Measurements from ENCODE around the gene SMG6.

Gene SMG6

DNA sequence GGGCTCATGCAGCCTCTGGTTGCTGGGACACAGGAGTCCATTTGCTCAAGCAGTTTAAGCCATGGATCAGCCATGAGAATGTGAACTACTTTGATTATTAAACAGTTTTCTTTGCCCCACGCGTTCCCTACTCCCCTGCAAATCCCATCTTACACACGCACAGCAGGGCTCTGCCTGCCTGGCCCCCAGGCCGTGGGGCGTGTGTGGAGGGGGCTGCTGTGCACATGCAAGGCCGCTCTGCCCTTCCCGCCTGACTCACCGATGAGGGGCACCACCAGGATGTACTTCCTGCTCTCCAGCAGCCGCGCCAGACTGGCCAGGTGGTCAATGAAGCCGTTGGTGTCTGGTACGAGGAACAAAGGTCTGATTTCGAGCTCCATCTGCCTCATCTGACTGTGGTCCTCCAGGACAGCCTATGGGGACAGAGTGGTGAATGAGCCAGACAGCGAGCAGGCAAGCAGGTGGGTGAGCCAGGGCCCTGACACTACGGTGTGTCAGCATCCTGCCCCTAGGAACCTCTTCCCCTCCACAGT lies 235.0 kb downstream of the SMG6 start:
- TF ChIP-seq, protein P1, sequence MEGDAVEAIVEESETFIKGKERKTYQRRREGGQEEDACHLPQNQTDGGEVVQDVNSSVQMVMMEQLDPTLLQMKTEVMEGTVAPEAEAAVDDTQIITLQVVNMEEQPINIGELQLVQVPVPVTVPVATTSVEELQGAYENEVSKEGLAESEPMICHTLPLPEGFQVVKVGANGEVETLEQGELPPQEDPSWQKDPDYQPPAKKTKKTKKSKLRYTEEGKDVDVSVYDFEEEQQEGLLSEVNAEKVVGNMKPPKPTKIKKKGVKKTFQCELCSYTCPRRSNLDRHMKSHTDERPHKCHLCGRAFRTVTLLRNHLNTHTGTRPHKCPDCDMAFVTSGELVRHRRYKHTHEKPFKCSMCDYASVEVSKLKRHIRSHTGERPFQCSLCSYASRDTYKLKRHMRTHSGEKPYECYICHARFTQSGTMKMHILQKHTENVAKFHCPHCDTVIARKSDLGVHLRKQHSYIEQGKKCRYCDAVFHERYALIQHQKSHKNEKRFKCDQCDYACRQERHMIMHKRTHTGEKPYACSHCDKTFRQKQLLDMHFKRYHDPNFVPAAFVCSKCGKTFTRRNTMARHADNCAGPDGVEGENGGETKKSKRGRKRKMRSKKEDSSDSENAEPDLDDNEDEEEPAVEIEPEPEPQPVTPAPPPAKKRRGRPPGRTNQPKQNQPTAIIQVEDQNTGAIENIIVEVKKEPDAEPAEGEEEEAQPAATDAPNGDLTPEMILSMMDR (IDR thresholded peaks at IDR 0.05; ENCODE audit: insufficient read depth, low read length, poor library complexity, severe bottlenecking): no peak
- DNase-seq (ENCODE audit: extremely low read depth, insufficient read length): no peak
- Histone ChIP-seq H3K27me3 (replicated peaks; ENCODE audit: control insufficient read depth, insufficient read depth, low read length) (no peaks in the 10 kb centered on the region), H3K36me3 (ENCODE audit: control insufficient read depth, insufficient read depth, low read length) (peaks cover 21% of the 10 kb centered on the region), H3K4me3 (replicated peaks; ENCODE audit: low read depth, low read length) (no peak overlapping the region)

DNA sequence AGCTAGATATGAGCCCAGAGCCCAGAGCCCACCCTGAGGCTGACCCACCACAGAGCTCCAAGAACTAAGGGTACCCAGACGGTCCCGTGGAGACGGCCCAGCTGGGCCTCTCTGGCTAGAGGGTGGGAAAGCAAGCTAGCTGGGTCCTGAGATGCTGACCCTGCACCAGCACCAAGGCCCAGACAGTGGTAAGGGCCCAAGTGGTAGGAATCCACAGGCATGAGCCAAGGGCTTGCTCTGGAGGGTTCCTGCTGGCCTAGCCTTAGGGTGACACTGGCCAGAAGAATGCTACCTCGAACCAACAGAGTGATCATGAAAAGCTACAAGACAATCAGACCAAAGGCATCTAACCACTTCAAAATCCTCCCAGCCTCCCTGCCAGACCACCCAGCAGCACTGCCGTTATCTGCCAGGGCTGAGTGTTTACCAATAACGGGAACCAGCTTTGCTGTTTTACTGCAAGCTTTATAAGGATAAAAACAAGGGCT lies 235.5 kb downstream of the SMG6 start:
- Histone ChIP-seq H3K27me3 (replicated peaks; ENCODE audit: control insufficient read depth, insufficient read depth, low read length) (no peaks in the 10 kb centered on the region), H3K4me3 (replicated peaks; ENCODE audit: low read depth, low read length) (no peak overlapping the region), H3K36me3 (ENCODE audit: control insufficient read depth, insufficient read depth, low read length) (peaks cover 21% of the 10 kb centered on the region)
- DNase-seq (ENCODE audit: extremely low read depth, insufficient read length): no peak
- TF ChIP-seq, protein P1 (IDR thresholded peaks at IDR 0.05; ENCODE audit: insufficient read depth, low read length, poor library complexity, severe bottlenecking): no peak

DNA sequence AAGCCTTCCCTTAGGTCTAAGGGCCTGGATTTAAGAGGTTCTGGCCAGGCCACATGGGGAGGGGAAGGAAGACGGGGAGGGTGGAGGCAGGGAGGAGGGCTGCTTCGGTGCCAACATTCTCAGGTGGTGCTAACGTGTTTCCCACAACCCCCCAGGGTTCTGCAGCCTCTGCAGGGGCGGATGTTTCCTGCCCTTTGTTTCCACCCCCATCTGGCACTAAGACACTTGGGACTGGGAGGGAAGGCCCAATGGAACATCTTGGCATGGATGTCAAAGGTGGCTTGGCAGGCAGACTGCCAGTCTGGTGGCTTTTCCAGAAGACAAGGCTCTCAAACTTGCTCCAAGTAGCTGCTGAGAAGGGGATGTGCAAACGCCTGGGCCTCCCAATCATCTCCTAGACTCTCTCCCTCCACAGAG lies 236.0 kb downstream of the SMG6 start:
- peaks cover 21% of the 10 kb centered on the region for H3K36me3 ChIP-seq (ENCODE audit: control insufficient read depth, insufficient read depth, low read length)
- DNase-seq (ENCODE audit: extremely low read depth, insufficient read length): no peak

DNA sequence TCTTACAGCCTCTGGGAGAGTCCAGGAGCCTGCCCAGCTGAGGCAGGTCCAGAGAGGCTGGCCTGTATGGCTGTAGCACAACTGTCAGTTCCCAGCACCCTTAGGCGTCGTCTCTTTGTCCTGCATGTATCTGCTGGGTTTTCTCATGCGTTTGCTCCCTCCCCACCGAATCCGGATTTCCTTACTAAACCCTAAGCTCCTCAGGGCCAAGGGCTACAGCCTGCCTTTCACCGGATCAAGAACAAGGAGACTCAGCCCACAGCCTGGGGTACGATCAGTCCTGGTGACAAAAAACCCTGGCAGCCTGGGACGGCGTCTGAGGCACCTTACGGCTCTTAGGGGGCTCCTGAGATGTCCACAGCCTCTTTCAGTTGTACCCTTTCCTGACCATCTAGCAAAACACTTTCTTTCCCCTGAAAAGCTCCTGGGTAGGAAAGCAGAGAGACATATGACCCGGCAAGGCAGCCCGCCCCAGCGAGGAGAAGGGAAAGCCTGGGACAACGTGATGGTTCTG lies 236.5 kb downstream of the SMG6 start:
- H3K36me3 ChIP-seq (ENCODE audit: control insufficient read depth, insufficient read depth, low read length): peaks cover 20% of the 10 kb centered on the region

More for the DNA sequence above, 236.0 kb downstream of the SMG6 start:
- TF ChIP-seq, protein P1 (IDR thresholded peaks at IDR 0.05; ENCODE audit: insufficient read depth, low read length, poor library complexity, severe bottlenecking): no peak
- Histone ChIP-seq H3K4me3 (replicated peaks; ENCODE audit: low read depth, low read length) (no peak overlapping the region), H3K27me3 (replicated peaks; ENCODE audit: control insufficient read depth, insufficient read depth, low read length) (no peaks in the 10 kb centered on the region)

DNA sequence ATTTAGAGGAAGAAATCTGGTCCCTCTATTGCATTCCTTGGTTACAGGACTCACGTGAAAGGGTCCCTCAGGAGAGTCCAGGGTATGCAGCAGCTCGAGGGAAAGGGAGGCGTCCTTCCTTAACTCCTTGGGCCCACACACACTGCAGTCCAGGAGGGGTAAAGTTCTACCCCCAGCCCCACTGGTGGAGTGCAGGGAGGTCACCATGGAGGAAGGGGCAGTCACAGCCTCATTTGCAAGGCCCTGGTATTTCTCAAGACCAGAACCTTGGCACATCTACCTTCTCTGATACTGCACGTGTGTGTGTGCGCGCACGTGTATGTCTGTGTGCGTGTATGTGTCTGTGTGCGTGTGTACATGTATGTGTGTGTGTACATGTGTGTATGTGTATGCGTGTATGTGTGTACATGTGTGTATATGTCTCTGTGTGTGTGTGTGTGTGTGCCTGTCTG lies 237.6 kb downstream of the SMG6 start:
- TF ChIP-seq, protein P1 (IDR thresholded peaks at IDR 0.05; ENCODE audit: insufficient read depth, low read length, poor library complexity, severe bottlenecking): no peak
- Histone ChIP-seq H3K4me3 (replicated peaks; ENCODE audit: low read depth, low read length) (no peak overlapping the region), H3K27me3 (replicated peaks; ENCODE audit: control insufficient read depth, insufficient read depth, low read length) (no peaks in the 10 kb centered on the region), H3K36me3 (ENCODE audit: control insufficient read depth, insufficient read depth, low read length) (peaks cover 25% of the 10 kb centered on the region)
- DNase-seq (ENCODE audit: extremely low read depth, insufficient read length): no peak

More for the DNA sequence above, 236.5 kb downstream of the SMG6 start:
- no peak for DNase-seq (ENCODE audit: extremely low read depth, insufficient read length)
- Histone ChIP-seq H3K27me3 (replicated peaks; ENCODE audit: control insufficient read depth, insufficient read depth, low read length) (no peaks in the 10 kb centered on the region), H3K4me3 (replicated peaks; ENCODE audit: low read depth, low read length) (no peak overlapping the region)
- TF ChIP-seq, protein P1 (IDR thresholded peaks at IDR 0.05; ENCODE audit: insufficient read depth, low read length, poor library complexity, severe bottlenecking): no peak
